Measurements from ENCODE around the gene ZNF710.

The ZNF710 gene

DNA sequence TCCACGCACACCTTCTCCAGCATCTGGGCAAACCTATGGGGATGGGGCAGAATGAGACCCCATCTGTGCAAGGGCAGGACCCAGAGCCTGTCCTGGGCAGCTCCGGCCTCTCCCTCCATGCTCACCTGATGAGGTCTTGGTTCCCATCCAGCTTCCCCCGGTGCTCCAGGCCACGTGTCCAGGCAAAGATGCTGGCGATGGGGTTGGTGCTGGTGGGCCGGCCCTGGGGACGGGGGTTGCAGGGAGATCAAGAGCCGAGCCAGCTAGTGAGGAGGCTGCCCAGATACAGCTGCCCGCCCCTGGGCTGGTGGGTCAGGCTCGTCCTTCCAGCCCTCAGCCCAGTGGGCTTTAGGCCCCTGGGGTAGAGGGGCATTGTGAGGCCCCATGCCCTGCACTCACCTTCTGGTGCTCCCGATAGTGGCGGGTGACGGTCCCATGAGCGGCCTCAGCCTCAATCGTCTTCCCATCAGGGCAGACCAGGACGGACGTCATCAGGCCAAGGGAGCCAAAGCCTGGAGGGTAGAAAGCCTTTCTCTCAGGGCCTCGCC, 83.8 kb downstream of the ZNF710 start:
- DNase-seq: no peak
- TF ChIP-seq GATA1 (IDR thresholded peaks at IDR 0.05; ENCODE audit: low read depth, low read length) (no peak), POLR2A (IDR thresholded peaks at IDR 0.05; ENCODE audit: low read length) (no peak)

GRCh38 chr15:90085565-90085964, 84.4 kb downstream of the ZNF710 start:
- no peak for TF ChIP-seq POLR2A (IDR thresholded peaks at IDR 0.05; ENCODE audit: low read length)
- no peak for TF ChIP-seq GATA1 (IDR thresholded peaks at IDR 0.05; ENCODE audit: low read depth, low read length)
- no peak for DNase-seq

DNA sequence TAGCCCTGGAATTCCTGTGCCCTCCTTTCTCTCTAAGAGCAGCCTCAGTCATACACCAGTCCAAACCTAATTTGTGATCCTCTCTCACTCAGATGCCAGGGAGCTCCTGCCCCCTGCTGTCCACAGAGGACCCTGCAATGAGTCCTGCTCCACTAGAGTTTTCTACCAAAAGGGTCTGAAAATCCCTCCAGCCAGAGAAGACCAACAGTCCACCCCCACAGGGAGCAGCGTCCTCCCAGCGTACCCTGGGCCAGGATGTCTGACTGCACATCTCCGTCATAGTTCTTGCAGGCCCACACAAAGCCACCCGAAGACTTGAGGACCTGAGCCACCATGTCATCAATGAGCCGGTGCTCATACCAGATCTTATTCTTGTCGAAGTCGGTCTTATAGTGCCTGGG, 85.7 kb downstream of the ZNF710 start:
- DNase-seq: peak; percentile 55 to 69
- no peak for TF ChIP-seq GATA1 (IDR thresholded peaks at IDR 0.05; ENCODE audit: low read depth, low read length)
- TF ChIP-seq POLR2A (IDR thresholded peaks at IDR 0.05; ENCODE audit: low read length): no peak

DNA sequence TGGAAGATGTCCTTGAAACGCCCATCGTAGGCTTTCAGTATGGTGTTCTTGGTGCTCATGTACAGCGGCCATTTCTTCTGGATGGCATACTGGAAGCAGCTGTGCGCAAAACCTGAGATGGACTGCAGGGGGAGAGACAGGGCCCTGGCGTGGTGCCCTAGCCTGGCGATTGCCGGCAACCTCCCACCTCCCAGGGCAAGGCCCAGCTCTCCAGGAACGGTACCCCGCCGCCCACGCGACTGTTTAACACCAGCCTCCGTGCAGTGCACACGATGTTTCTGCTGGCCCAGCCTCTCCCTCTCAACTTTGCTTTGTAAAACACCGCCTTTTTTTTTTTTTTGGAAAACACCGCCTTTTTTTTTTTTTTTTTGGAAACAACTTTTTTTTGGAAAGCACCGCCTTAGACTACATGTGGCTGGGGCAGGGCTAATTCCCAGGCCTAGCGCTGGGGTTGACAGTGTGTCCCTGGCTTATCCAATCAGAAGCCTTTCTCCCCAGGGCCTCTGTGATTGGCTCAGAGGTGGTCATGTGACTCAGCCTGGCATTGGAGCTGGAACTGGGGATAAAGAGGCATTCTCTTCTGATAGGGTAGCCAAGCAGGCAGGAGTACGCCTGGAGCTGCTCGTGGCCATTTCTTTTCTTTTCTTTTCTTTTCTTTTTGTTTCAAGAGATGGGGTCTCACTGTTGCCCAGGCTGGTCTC, 86.5 kb downstream of the ZNF710 start:
- peak; percentile 59 to 68 for DNase-seq
- no peak for TF ChIP-seq GATA1 (IDR thresholded peaks at IDR 0.05; ENCODE audit: low read depth, low read length)
- no peak for TF ChIP-seq POLR2A (IDR thresholded peaks at IDR 0.05; ENCODE audit: low read length)

- no peak for TF ChIP-seq POLR2A (IDR thresholded peaks at IDR 0.05; ENCODE audit: low read length)
- TF ChIP-seq GATA1 (IDR thresholded peaks at IDR 0.05; ENCODE audit: low read depth, low read length): no peak
- no peak for DNase-seq
Observed at GRCh38 chr15:90090226-90090848, 89.2 kb downstream of the ZNF710 start.

DNA sequence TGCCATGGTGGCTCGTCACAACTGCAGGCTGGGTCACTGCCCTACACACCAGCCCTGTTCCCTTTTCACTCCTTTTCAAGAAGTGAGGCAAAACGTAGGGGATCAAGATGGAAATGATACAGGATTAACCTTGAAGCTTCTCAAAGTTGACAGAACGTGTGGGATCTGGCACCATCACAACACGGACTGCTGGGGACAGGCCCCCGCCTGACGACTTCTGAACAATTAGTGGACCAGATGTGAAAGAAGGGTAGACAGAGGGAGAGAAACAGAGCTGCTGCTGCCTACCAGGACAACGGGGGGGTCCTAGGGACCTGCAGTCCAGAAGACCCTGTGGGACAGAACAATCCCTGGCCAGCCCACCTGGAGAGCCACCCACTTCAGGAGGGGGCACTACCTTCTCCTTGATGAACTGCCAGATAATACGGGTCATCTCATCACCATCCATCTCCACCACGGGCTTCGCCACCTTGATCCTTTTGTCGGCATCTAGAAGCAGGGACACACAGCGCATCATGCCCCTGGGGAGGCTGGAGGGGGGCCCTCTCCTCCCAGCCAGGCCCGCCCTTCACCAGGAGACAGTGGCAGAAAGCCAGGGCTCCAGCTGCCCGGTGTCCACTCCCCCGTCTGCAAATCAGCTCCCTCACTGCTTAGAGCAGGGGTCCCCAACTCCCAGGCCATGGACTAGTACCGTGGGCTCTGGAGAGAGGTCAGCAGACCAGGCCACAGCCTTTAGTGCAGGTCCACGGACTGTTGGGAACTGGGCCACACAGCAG, 90.2 kb downstream of the ZNF710 start:
- no peak for TF ChIP-seq POLR2A (IDR thresholded peaks at IDR 0.05; ENCODE audit: low read length)
- no peak for TF ChIP-seq GATA1 (IDR thresholded peaks at IDR 0.05; ENCODE audit: low read depth, low read length)
- no peak for DNase-seq

DNA sequence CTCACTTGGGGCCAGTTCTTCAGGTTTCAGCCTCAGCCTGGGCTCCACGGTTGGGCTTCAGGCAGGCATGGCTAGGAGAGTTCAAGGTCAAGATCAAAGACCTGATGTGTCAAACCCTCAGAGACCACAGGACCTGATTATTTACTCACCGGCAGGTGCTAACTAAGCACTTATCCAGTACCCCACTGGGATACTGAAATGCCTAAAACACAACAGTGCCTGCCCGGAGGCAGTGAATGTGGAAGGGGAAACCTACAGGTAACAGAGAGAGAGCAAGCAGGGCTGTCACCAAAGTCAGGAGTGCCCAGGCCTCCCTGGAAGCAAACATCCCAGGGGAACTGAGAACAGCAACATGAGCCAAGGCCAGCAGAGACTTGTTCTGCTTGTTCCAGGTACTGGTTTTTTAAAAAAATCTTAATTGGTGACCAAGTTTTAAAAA, 94.4 kb downstream of the ZNF710 start:
- no peak for DNase-seq
- TF ChIP-seq POLR2A (IDR thresholded peaks at IDR 0.05; ENCODE audit: low read length) (no peak), GATA1 (IDR thresholded peaks at IDR 0.05; ENCODE audit: low read depth, low read length) (no peak)

- TF ChIP-seq GATA1 (IDR thresholded peaks at IDR 0.05; ENCODE audit: low read depth, low read length): no peak
- TF ChIP-seq POLR2A (IDR thresholded peaks at IDR 0.05; ENCODE audit: low read length): no peak
- DNase-seq: peak; percentile 27 to 30
Observed at GRCh38 chr15:90097475-90097874, 96.4 kb downstream of the ZNF710 start.

DNA sequence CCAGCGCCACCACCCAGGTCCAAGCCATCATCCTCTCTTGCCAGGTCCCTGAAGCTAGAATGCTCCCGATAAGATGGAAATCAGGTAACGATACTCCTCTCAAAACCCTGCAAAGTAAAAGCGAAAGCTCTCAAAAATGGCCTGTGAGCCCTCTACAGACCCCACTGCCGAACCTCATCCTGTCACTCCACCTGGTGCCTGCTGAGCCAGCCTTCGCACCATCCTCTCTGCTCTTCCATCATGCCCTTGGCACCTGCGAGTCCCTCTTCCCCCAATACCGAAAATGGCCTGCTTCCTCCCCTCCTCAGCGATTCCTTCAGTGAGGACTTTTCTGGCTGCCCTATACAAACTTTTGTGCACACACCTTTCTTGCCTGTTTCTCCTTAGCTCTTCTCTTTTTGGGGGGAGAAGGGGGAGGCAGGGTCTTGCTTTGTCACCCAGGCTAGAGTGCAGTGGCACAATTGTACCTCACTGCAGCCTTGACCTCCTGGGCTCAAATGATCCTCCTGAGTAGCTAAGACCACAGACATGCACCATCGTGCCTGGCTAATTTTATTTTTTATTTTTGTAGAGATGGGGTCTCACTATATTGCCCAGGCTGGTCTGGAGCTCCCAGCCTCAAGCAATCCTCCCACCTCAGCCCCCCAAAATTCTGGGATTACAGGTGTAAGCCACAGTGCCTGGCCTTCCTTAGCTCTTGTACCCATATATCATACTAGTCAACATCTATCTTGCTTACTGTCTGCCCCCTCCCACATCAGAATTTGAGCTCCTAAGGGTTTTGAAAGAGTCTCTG, 98.1 kb downstream of the ZNF710 start:
- no peak for DNase-seq
- TF ChIP-seq POLR2A (IDR thresholded peaks at IDR 0.05; ENCODE audit: low read length): no peak

DNA sequence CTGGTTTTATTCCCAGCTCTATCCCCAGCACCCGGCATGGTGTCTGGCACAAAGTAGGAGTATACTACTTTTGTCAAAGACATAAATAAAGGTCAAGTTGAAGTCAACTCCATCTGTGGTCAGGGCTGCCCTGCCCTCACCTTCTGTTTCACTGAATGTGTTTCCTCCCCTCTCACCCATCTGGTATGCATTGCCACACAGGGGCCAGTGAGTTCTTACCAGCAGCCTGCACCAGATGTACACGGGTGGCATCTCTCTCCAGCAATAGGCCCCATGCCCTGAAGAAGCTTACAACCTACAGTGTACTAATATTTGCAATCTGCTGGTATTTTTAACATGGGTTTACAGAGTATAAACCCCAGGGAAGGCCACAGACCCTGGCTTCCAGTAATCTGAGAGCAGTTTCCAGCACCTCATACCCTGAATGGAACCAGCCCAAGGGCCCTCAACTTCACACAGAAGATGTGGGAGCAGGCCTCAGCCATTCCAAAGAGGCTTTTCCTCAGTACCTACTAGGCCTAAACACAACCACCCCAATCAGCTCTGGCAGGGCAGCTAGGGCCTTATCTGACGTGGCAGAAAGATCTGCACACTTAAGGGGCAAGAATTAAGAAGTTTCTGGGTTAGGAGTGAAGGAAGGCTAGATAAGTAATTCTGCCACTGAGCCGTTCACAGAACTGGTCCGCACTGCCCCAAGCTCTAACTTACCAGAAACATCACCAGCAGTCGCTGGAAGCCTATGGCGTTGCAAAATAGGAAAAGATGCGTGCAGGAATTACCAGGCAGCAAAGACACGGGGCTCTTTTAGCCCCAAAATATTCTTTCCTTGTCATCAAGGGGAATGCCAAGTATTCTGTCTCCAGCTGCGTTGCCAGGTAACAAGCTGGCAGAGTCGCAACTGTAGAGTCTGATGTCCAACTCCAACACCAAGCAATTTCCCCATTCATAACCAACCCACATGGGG, 99.0 kb downstream of the ZNF710 start:
- DNase-seq: peak; percentile 77 to 91

DNA sequence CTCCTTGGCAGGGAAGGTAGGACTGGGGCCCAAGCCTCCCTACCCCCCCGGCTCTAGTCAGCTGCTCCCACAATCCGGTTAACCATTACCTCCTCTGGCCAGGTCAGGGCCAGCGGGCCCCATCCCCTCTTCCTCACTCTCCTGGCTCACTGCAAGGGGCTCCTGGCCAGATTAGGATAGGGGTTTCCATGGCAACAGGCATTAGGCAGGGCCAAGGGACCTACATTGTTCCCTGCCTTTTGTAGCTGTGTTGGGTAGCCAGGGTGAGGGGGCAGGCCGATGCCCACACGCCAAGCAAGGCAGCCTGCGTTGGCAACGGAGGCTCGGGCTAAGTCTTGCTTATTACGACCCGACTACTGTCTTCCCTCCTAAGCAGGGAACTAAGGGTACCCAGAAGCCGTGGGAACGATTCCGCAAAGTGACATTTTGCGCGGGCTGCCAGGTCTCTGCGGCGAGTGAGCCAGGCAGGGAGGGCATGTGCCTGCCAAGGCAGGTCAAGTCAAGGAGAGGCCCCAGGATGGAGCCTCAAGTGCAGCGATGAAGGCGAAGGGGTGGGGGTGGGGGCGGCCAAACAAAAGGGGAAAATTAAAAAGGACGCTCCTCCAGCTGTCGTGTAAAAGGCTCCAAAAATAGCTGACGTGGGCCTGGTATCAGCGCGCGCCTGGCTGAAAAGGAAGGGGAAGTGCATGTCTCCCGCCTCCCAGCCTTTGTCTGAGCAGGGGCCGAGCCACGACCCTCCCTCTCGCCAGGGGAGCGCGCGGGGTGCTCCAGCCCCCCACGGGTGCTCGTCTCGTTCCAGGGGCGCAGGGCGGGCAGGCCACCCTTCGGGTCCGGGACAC, 100.2 kb downstream of the ZNF710 start:
- TF ChIP-seq POLR2A (IDR thresholded peaks at IDR 0.05; ENCODE audit: low read length) (no peak), GATA1 (IDR thresholded peaks at IDR 0.05; ENCODE audit: low read depth, low read length) (no peak)
- peak; percentile 66 to 69 for DNase-seq

More for the DNA sequence above, 99.0 kb downstream of the ZNF710 start:
- peak; percentile 65 for TF ChIP-seq POLR2A (IDR thresholded peaks at IDR 0.05; ENCODE audit: low read length)
- TF ChIP-seq GATA1 (IDR thresholded peaks at IDR 0.05; ENCODE audit: low read depth, low read length): no peak

Measured in erythroblast (primary cell).